Uterus (tissue), 4 donors: Measurements from ENCODE around the gene CNPY1. TPM values are rescaled to one million over a fixed set of nuclear protein-coding genes. Genes with fewer than 3 reads are reported as not detected.

ENCODE experiments used
- DNase-seq, 2 donors: peaks; one replicate each; pipeline ENCODE4 v3.0.0-alpha.2; 2019 to 2020
- H3K27ac ChIP-seq, 2 donors: fragments of 200-600 bp; sonication (generic); 1 replicate in 1 of 2; 2 replicates in 1 of 2; pipeline ENCODE4 v1.5.1; 2016 to 2018
- H3K27me3 ChIP-seq, 2 donors: fragments of 200-600 bp; sonication (generic); one replicate each; pipeline ENCODE4 v1.5.1; 2018 to 2019; ENCODE audit warnings: control low read depth in 1 of 2
- H3K36me3 ChIP-seq, 2 donors: fragments of 200-600 bp; sonication (generic); one replicate each; pipeline ENCODE4 v1.5.1; 2019; ENCODE audit warnings: control low read depth in 1 of 2
- H3K4me1 ChIP-seq, 2 donors: fragments of 200-600 bp; sonication (generic); one replicate each; pipeline ENCODE4 v1.5.1; 2018 to 2019; ENCODE audit warnings: control low read depth in 1 of 2
- H3K4me3 ChIP-seq, 2 donors: fragments of 200-600 bp; sonication (generic); 1 replicate in 1 of 2; 2 replicates in 1 of 2; pipeline ENCODE4 v1.5.1; 2018 to 2019; ENCODE audit warnings: mild to moderate bottlenecking in 1 of 2
- H3K9me3 ChIP-seq, 2 donors: fragments of 200-600 bp; sonication (generic); one replicate each; pipeline ENCODE4 v1.5.1; 2019; ENCODE audit warnings: control low read depth in 1 of 2
- CTCF ChIP-seq, 4 experiments: fragments of 200-600 bp in 2 of 4; fragments of 450-650 bp in 2 of 4; sonication (generic) in 2 of 4; IDR thresholded peaks; one replicate each; pipeline ENCODE4 v1.5.1; 2016 to 2019; ENCODE audit warnings: antibody characterized with exemption in 4 of 4, mild to moderate bottlenecking in 2 of 4, moderate library complexity in 1 of 4
- POLR2A ChIP-seq, 2 donors: fragments of 450-650 bp; IDR thresholded peaks; one replicate each; pipeline ENCODE4 v1.6.1; 2016; ENCODE audit warnings: antibody characterized with exemption in 2 of 2, mild to moderate bottlenecking in 1 of 2, moderate library complexity in 1 of 2
- intact Hi-C: fragments of 100-400 bp; cut with DNase I; formaldehyde crosslinking; loops from one replicate; pipeline ENCODE4 v1.15.1; 2023; ENCODE audit warnings: low total_unique reads
- total RNA-seq, 4 donors: library from RNA; depleted of rRNA in 3 of 4; stranded (reverse); fragments of >200 nt in 3 of 4; gene quantifications; one replicate each; pipeline versions ENCODE4 v1.1.0 to v1.2.4, GENCODE V29; 2014 to 2023
- donor health status: DM: yes; HTN: yes; CAD: no.

CNPY1 gene
- total RNA-seq, 4 donors from 2014 or later = not detected

- intact Hi-C loops = no loop called here
- H3K36me3 ChIP-seq = no peaks in the 10 kb centered on the region
- no peak for TF ChIP-seq POLR2A (IDR thresholded peaks at IDR 0.05)
- TF ChIP-seq CTCF (IDR thresholded peaks at IDR 0.05) = no peak
- DNase-seq = no peak
- H3K4me3 ChIP-seq = no peak overlapping the region
- H3K4me1 ChIP-seq = peaks cover 0 to 9% of the 10 kb centered on the region in 2 donors
- no peaks in the 10 kb centered on the region for H3K9me3 ChIP-seq
- peaks cover 22 to 94% of the 10 kb centered on the region in 2 donors for H3K27me3 ChIP-seq
- H3K27ac ChIP-seq = no peak overlapping the region
These were observed 76.8 kb downstream of the CNPY1 start for GRCh38 chr7:155469311-155470185.

- Histone ChIP-seq H3K4me3 (no peak overlapping the region), H3K27ac (no peak overlapping the region), H3K27me3 (peaks cover 22 to 94% of the 10 kb centered on the region in 2 donors), H3K36me3 (no peaks in the 10 kb centered on the region), H3K4me1 (peaks cover 0 to 9% of the 10 kb centered on the region in 2 donors), H3K9me3 (no peaks in the 10 kb centered on the region)
- intact Hi-C loops = no loop called here
- DNase-seq = no peak
- TF ChIP-seq CTCF (IDR thresholded peaks at IDR 0.05) = no peak
- TF ChIP-seq POLR2A (IDR thresholded peaks at IDR 0.05) = no peak
These were observed 77.6 kb downstream of the CNPY1 start for GRCh38 chr7:155468785-155469148.

- no peaks in the 10 kb centered on the region for H3K9me3 ChIP-seq
- no peak overlapping the region for H3K27ac ChIP-seq
- H3K27me3 ChIP-seq = peaks cover 22 to 98% of the 10 kb centered on the region in 2 donors
- TF ChIP-seq CTCF (IDR thresholded peaks at IDR 0.05) (no peak), POLR2A (IDR thresholded peaks at IDR 0.05) (no peak)
- H3K4me1 ChIP-seq = peaks cover 0 to 9% of the 10 kb centered on the region in 2 donors
- no peak for DNase-seq
- no peaks in the 10 kb centered on the region for H3K36me3 ChIP-seq
- H3K4me3 ChIP-seq = no peak overlapping the region
- intact Hi-C loops = no loop called here
These were observed 78.2 kb downstream of the CNPY1 start for GRCh38 chr7:155467846-155468784.

GRCh38 chr7:155466814-155467733, 79.3 kb downstream of the CNPY1 start:
- H3K9me3 ChIP-seq = no peaks in the 10 kb centered on the region
- H3K27ac ChIP-seq = no peak overlapping the region
- no peak overlapping the region for H3K4me3 ChIP-seq
- intact Hi-C loops = no loop called here
- TF ChIP-seq CTCF (IDR thresholded peaks at IDR 0.05) (no peak), POLR2A (IDR thresholded peaks at IDR 0.05) (no peak)
- peaks cover 0 to 9% of the 10 kb centered on the region in 2 donors for H3K4me1 ChIP-seq
- DNase-seq = no peak
- peaks cover 22 to 99% of the 10 kb centered on the region in 2 donors for H3K27me3 ChIP-seq
- H3K36me3 ChIP-seq = no peaks in the 10 kb centered on the region
